ENCODE results near the gene CALML4.

- TF ChIP-seq EZH2 (IDR thresholded peaks at IDR 0.05; ENCODE audit: borderline replicate concordance, low read length) = no peak
- TF ChIP-seq, protein P1, sequence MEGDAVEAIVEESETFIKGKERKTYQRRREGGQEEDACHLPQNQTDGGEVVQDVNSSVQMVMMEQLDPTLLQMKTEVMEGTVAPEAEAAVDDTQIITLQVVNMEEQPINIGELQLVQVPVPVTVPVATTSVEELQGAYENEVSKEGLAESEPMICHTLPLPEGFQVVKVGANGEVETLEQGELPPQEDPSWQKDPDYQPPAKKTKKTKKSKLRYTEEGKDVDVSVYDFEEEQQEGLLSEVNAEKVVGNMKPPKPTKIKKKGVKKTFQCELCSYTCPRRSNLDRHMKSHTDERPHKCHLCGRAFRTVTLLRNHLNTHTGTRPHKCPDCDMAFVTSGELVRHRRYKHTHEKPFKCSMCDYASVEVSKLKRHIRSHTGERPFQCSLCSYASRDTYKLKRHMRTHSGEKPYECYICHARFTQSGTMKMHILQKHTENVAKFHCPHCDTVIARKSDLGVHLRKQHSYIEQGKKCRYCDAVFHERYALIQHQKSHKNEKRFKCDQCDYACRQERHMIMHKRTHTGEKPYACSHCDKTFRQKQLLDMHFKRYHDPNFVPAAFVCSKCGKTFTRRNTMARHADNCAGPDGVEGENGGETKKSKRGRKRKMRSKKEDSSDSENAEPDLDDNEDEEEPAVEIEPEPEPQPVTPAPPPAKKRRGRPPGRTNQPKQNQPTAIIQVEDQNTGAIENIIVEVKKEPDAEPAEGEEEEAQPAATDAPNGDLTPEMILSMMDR (conservative IDR thresholded peaks at IDR 0.05 in 1 of 2, IDR thresholded peaks at IDR 0.05 in 1 of 2; ENCODE audit: extremely low read depth in 1 of 2, insufficient read depth in 1 of 2, low read depth in 1 of 2, low read length in 2 of 2) = no peak
Observed at GRCh38 chr15:68220967-68221366, 15.8 kb upstream of the CALML4 start.
